H9 (cell line): ENCODE measurements around the gene HMGCS2. TPM values are rescaled to one million over a fixed set of nuclear protein-coding genes. Genes with fewer than 3 reads are reported as not detected.

Source experiments
- DNase-seq: peaks from one replicate; pipeline ENCODE4 v3.0.0-alpha.2; 2017
- H2AFZ ChIP-seq: one replicate; pipeline ENCODE4 v1.6.1; 2013; ENCODE audit warnings: mild to moderate bottlenecking, low read length, control low read depth, moderate library complexity
- H2AK5ac ChIP-seq: 2 replicates; pipeline ENCODE4 v1.6.1; 2013; ENCODE audit warnings: low read length, control low read depth, mixed read lengths; ENCODE audit not compliant: insufficient read length
- H2BK120ac ChIP-seq: one replicate; pipeline ENCODE4 v1.6.1; 2013; ENCODE audit warnings: low read depth, mild to moderate bottlenecking, low read length, control low read depth, inconsistent platforms; ENCODE audit not compliant: poor library complexity, severe bottlenecking
- H2BK12ac ChIP-seq: 2 replicates; pipeline ENCODE4 v1.6.1; 2013; ENCODE audit warnings: low read length, control low read depth, mixed read lengths, low read depth; ENCODE audit not compliant: insufficient read length
- H2BK15ac ChIP-seq: 2 replicates; pipeline ENCODE4 v1.6.1; 2013; ENCODE audit warnings: low read depth, low read length, control low read depth
- H2BK20ac ChIP-seq: one replicate; pipeline ENCODE4 v1.6.1; 2013; ENCODE audit warnings: low read depth, mild to moderate bottlenecking, low read length, control low read depth, inconsistent platforms; ENCODE audit not compliant: poor library complexity, severe bottlenecking
- H2BK5ac ChIP-seq: 2 replicates; pipeline ENCODE4 v1.6.1; 2013; ENCODE audit warnings: low read length, control low read depth, mixed read lengths; ENCODE audit not compliant: insufficient read length
- H3K14ac ChIP-seq: 2 replicates; pipeline ENCODE4 v1.6.1; 2013; ENCODE audit warnings: low read length, control low read depth; ENCODE audit not compliant: insufficient read depth
- H3K18ac ChIP-seq: 2 replicates; pipeline ENCODE4 v1.6.1; 2013; ENCODE audit warnings: low read depth, mild to moderate bottlenecking, mixed read lengths, low read length, control low read depth; ENCODE audit not compliant: insufficient read length
- H3K23ac ChIP-seq: 2 replicates; pipeline ENCODE4 v1.6.1; 2013; ENCODE audit warnings: low read length, control low read depth, mixed read lengths, low read depth; ENCODE audit not compliant: insufficient read length
- H3K23me2 ChIP-seq: 2 replicates; pipeline ENCODE4 v1.6.1; 2013; ENCODE audit warnings: low read depth, mild to moderate bottlenecking, mixed read lengths, low read length, control low read depth; ENCODE audit not compliant: insufficient read length, poor library complexity, severe bottlenecking
- H3K27ac ChIP-seq: 2 replicates; pipeline ENCODE4 v1.5.1; 2013; ENCODE audit warnings: low read length, control low read depth, mixed read lengths, low read depth; ENCODE audit not compliant: insufficient read length
- H3K27me3 ChIP-seq: 2 replicates; pipeline ENCODE4 v1.6.1; 2013; ENCODE audit warnings: low read length, control low read depth, inconsistent platforms; ENCODE audit not compliant: insufficient read depth
- H3K4ac ChIP-seq: 2 replicates; pipeline ENCODE4 v1.6.1; 2013; ENCODE audit warnings: low read depth, mild to moderate bottlenecking, control low read depth, inconsistent platforms, low read length, moderate library complexity
- H3K4me1 ChIP-seq: 2 replicates; pipeline ENCODE4 v1.6.1; 2013; ENCODE audit warnings: low read length, control low read depth, inconsistent platforms; ENCODE audit not compliant: insufficient read depth
- H3K4me2 ChIP-seq: 2 replicates; pipeline ENCODE4 v1.6.1; 2013; ENCODE audit warnings: low read length, control low read depth, mixed read lengths; ENCODE audit not compliant: insufficient read length, insufficient read depth
- H3K56ac ChIP-seq: 2 replicates; pipeline ENCODE4 v1.6.1; 2013; ENCODE audit warnings: low read depth, mild to moderate bottlenecking, mixed read lengths, low read length, control low read depth; ENCODE audit not compliant: insufficient read length
- H3K79me1 ChIP-seq: 2 replicates; pipeline ENCODE4 v1.6.1; 2013; ENCODE audit warnings: low read depth, mild to moderate bottlenecking, moderate library complexity, low read length, control low read depth, inconsistent platforms; ENCODE audit not compliant: insufficient read depth, poor library complexity, severe bottlenecking
- H3K79me2 ChIP-seq: 2 replicates; pipeline ENCODE4 v1.6.1; 2013; ENCODE audit warnings: low read length, control low read depth, inconsistent platforms; ENCODE audit not compliant: insufficient read depth
- H3K9ac ChIP-seq: 2 replicates; pipeline ENCODE4 v1.6.1; 2013; ENCODE audit warnings: low read length, control low read depth, mixed read lengths; ENCODE audit not compliant: insufficient read length; ENCODE audit errors: extremely low read depth
- H3K9me3 ChIP-seq: one replicate; pipeline ENCODE4 v1.6.1; 2013; ENCODE audit warnings: low read depth, low read length, inconsistent platforms; ENCODE audit not compliant: control insufficient read depth
- H3T11ph ChIP-seq: one replicate; pipeline ENCODE4 v1.6.1; 2013; ENCODE audit warnings: mild to moderate bottlenecking, low read length, control low read depth, inconsistent platforms
- H4K20me1 ChIP-seq: one replicate; pipeline ENCODE4 v1.6.1; 2013; ENCODE audit not compliant: control insufficient read depth, insufficient read length, insufficient read depth
- H4K5ac ChIP-seq: 2 replicates; pipeline ENCODE4 v1.6.1; 2013; ENCODE audit warnings: low read depth, mild to moderate bottlenecking, mixed read lengths, low read length, control low read depth; ENCODE audit not compliant: insufficient read length
- H4K8ac ChIP-seq: replicated peaks from 2 replicates; pipeline ENCODE4 v1.6.1; 2013; ENCODE audit warnings: low read length, control low read depth, mixed read lengths, low read depth; ENCODE audit not compliant: insufficient read length
- H4K91ac ChIP-seq: 2 replicates; pipeline ENCODE4 v1.6.1; 2013; ENCODE audit warnings: low read depth, mild to moderate bottlenecking, moderate library complexity, mixed read lengths, low read length, control low read depth; ENCODE audit not compliant: insufficient read length
- H3K27ac Mint-ChIP-seq, 3 experiments: 2 replicates in 2 of 3; 3 replicates in 1 of 3; pipeline ENCODE4 v1.8.0; 2020 to 2021; ENCODE audit warnings: mixed read lengths in 3 of 3, mild to moderate bottlenecking in 1 of 3, moderate library complexity in 1 of 3
- H3K27me3 Mint-ChIP-seq: 2 replicates; pipeline ENCODE4 v1.8.0; 2021; ENCODE audit warnings: low read depth, mild to moderate bottlenecking, moderate library complexity, mixed read lengths
- H3K36me3 Mint-ChIP-seq, 3 experiments: 2 replicates in 2 of 3; 3 replicates in 1 of 3; pipeline ENCODE4 v1.8.0; 2020 to 2021; ENCODE audit warnings: low read depth in 3 of 3, mixed read lengths in 3 of 3; ENCODE audit not compliant: insufficient read depth in 1 of 3
- H3K4me1 Mint-ChIP-seq, 2 experiments: 2 replicates each; pipeline ENCODE4 v1.8.0; 2020; ENCODE audit warnings: mixed read lengths in 2 of 2
- H3K4me3 Mint-ChIP-seq, 2 experiments: 2 replicates in 1 of 2; 3 replicates in 1 of 2; pipeline ENCODE4 v1.8.0; 2020 to 2021; ENCODE audit warnings: mild to moderate bottlenecking in 2 of 2, mixed read lengths in 2 of 2, moderate library complexity in 1 of 2
- H3K9me3 Mint-ChIP-seq, 2 experiments: 2 replicates in 1 of 2; 3 replicates in 1 of 2; pipeline ENCODE4 v1.8.0; 2020; ENCODE audit warnings: mild to moderate bottlenecking in 2 of 2, mixed read lengths in 2 of 2, moderate library complexity in 1 of 2
- WGBS: extraction: QIAGEN DNeasy Blood & Tissue Kit; methylation state at CpG from one replicate; pipeline ENCODE4 v1.1.7; 2013; ENCODE audit warnings: missing lambda C conversion rate, low lambda C conversion rate, mixed read lengths; ENCODE audit not compliant: insufficient read length; ENCODE audit errors: extremely low coverage; 5-methylcytosine and 5-hydroxymethylcytosine counted together
- total RNA-seq: library from RNA; stranded (reverse); gene quantifications from 2 replicates; pipeline ENCODE4 v1.2.1, GENCODE V29; 2021
- TF ChIP-seq, protein P1 (sequence below): fragments of 200-600 bp; sonication (generic); conservative IDR thresholded peaks from 3 replicates; pipeline ENCODE4 v1.8.0; 2021; ENCODE audit warnings: antibody characterized with exemption, mild to moderate bottlenecking

The HMGCS2 gene
- total RNA-seq, 1 experiment from 2014 or later: not detected

GRCh38 chr1:119718972-119719371 is 49.7 kb downstream of the HMGCS2 start:
- peaks cover 59 to 64% (median 62%) of the 10 kb centered on the region in 3 experiments for H3K36me3 Mint-ChIP-seq
- peaks cover 20% of the 10 kb centered on the region for H3K79me1 ChIP-seq
- TF ChIP-seq, protein P1, sequence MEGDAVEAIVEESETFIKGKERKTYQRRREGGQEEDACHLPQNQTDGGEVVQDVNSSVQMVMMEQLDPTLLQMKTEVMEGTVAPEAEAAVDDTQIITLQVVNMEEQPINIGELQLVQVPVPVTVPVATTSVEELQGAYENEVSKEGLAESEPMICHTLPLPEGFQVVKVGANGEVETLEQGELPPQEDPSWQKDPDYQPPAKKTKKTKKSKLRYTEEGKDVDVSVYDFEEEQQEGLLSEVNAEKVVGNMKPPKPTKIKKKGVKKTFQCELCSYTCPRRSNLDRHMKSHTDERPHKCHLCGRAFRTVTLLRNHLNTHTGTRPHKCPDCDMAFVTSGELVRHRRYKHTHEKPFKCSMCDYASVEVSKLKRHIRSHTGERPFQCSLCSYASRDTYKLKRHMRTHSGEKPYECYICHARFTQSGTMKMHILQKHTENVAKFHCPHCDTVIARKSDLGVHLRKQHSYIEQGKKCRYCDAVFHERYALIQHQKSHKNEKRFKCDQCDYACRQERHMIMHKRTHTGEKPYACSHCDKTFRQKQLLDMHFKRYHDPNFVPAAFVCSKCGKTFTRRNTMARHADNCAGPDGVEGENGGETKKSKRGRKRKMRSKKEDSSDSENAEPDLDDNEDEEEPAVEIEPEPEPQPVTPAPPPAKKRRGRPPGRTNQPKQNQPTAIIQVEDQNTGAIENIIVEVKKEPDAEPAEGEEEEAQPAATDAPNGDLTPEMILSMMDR: no peak
- H3K23ac ChIP-seq: no peak overlapping the region
- H3K9ac ChIP-seq: no peak overlapping the region
- H3K18ac ChIP-seq: no peak overlapping the region
- no peaks in the 10 kb centered on the region for H3K9me3 ChIP-seq
- no peaks in the 10 kb centered on the region for H3K27me3 ChIP-seq
- no CpG with 5 or more reads among the region's 3 CpGs for whole genome bisulfite sequencing
- H4K5ac ChIP-seq: no peak overlapping the region
- H2BK12ac ChIP-seq: no peak overlapping the region
- no peak overlapping the region for H2BK20ac ChIP-seq
- DNase-seq: no peak
- no peak overlapping the region for H3K56ac ChIP-seq
- no peak overlapping the region for H3K27ac ChIP-seq
- peaks cover 20% of the 10 kb centered on the region for H3K4me1 ChIP-seq
- H2BK15ac ChIP-seq: no peak overlapping the region
- H2AFZ ChIP-seq: no peak overlapping the region
- H3K9me3 Mint-ChIP-seq: no peaks in the 10 kb centered on the region; a peak in 1 of 5 replicates
- H3K14ac ChIP-seq: no peak overlapping the region
- H3K4me1 Mint-ChIP-seq: peaks cover 34 to 44% of the 10 kb centered on the region in 2 experiments
- no peak overlapping the region for H4K91ac ChIP-seq
- H3K23me2 ChIP-seq: peaks cover 6% of the 10 kb centered on the region
- no peak overlapping the region for H2AK5ac ChIP-seq
- H3K4me2 ChIP-seq: no peak overlapping the region
- H3K4ac ChIP-seq: no peak overlapping the region
- H3K4me3 Mint-ChIP-seq: peak overlapping the region in 1 of 2 experiments; percentile 45; a peak in 2 of 5 replicates
- H3K27me3 Mint-ChIP-seq: no peaks in the 10 kb centered on the region
- peaks cover 60% of the 10 kb centered on the region for H3K79me2 ChIP-seq
- no peak overlapping the region for H2BK5ac ChIP-seq
- H3T11ph ChIP-seq: no peak overlapping the region
- no peak overlapping the region for H4K8ac ChIP-seq
- peaks cover 2% of the 10 kb centered on the region for H4K20me1 ChIP-seq
- peak overlapping the region in 2 of 3 experiments; percentile 46 to 69; a peak in 3 of 7 replicates for H3K27ac Mint-ChIP-seq
- no peak overlapping the region for H2BK120ac ChIP-seq
